AG09319 (cell line): ENCODE data around the gene LPP.

Source experiments
- DNase-seq: peaks from one replicate; pipeline ENCODE4 v3.0.0-alpha.2; 2010; ENCODE audit warnings: low read depth; ENCODE audit errors: extremely low read depth
- TF ChIP-seq, protein P1 (sequence below): IDR thresholded peaks from 2 replicates; pipeline ENCODE4 v1.5.1; 2011; ENCODE audit warnings: low read depth, mild to moderate bottlenecking, inconsistent platforms, low read length, moderate library complexity

The LPP gene

DNA sequence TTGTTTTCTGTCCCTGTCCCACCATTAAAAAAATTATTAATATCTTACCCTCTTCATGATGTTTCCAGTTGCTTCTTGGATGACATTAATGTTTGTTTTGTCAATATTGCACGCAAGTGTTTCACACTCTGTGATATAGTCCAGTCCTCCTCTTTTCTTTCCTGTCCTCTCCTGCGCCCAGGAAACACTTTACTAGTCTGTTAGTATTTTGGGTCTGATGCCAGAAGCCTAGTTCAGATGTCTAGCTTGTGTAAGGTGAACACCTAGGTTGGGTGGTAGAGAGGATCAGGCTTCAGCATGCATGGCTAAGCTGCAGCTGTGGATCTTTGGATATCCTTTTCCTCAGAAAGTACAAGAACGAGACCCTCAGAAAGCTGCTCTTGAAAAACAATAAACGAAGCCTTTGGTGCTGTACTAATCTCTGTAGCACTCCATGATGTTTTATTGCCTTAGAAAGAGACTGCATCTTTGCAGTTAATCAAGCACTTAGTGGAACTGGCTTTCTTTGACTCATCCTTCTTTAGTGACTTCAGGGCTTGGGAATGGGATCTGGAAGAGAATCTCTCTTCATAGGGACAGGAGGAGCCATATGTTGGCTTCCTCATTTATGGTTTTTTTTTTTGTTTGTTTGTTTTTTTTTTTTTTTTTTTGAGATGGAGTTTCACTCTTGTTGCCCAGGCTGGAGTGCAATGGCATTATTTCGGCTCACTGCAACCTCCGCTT is 253.4 kb downstream of the LPP start:
- TF ChIP-seq, protein P1, sequence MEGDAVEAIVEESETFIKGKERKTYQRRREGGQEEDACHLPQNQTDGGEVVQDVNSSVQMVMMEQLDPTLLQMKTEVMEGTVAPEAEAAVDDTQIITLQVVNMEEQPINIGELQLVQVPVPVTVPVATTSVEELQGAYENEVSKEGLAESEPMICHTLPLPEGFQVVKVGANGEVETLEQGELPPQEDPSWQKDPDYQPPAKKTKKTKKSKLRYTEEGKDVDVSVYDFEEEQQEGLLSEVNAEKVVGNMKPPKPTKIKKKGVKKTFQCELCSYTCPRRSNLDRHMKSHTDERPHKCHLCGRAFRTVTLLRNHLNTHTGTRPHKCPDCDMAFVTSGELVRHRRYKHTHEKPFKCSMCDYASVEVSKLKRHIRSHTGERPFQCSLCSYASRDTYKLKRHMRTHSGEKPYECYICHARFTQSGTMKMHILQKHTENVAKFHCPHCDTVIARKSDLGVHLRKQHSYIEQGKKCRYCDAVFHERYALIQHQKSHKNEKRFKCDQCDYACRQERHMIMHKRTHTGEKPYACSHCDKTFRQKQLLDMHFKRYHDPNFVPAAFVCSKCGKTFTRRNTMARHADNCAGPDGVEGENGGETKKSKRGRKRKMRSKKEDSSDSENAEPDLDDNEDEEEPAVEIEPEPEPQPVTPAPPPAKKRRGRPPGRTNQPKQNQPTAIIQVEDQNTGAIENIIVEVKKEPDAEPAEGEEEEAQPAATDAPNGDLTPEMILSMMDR: no peak
- DNase-seq: no peak

- TF ChIP-seq, protein P1: no peak
- DNase-seq: no peak
Observed at GRCh38 chr3:188408831-188409230, 254.9 kb downstream of the LPP start.

DNA sequence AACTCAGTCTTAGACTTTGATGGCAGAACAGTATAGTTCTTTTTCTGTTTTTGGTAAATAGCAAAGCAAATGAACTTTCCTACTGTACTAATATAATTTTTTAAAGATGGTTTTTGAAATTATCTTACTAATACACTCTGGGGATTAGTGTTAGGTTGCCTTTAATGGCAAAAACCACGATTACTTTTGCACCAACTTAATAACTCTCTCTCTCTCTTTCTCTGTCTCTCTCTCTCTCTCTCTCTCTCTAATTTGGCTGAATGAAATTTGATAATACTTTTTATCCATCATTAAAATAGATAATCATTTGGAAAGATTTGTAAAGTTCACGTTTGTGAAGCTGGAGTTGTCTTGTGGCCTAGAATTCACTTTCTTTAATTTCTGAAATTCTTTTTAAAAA is 257.8 kb downstream of the LPP start:
- TF ChIP-seq, protein P1: no peak
- no peak for DNase-seq

DNA sequence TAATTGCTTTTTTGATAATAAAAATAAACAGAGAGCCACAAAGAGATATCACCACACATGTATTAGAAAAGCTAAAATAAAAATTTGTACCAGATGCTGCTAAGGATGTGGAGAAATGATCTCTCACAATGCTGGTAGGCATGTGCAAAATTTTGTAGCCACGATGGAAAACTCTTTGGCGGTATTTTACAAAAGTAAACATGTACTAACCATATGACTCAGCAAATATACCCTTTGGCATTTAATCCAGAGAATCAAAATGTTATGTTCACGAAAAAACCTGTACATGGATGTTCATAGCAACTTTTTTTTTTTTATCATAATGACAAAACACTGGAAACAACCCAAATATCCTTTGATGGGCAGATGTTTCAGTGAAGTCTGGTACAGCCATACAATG is 261.2 kb downstream of the LPP start:
- no peak for DNase-seq
- TF ChIP-seq, protein P1: no peak

DNA sequence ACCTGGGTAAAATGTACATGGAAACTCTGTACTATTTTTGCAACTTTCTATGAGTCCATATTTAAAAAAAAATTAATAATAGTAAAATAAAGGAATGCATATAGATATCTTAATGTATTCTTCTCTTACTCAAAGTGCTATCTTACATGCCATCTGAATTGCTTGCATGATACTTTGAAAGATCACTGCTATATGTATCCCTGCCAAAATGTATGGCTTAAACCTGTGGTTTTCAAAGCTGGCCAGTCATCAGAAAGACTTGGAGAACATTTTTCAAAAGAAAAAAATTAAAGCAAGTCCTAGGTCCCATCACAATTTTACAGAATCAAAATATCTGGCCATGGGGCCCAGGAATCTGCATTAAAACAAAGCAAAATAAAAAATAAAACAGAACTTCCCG is 262.1 kb downstream of the LPP start:
- no peak for DNase-seq
- TF ChIP-seq, protein P1: no peak

DNA sequence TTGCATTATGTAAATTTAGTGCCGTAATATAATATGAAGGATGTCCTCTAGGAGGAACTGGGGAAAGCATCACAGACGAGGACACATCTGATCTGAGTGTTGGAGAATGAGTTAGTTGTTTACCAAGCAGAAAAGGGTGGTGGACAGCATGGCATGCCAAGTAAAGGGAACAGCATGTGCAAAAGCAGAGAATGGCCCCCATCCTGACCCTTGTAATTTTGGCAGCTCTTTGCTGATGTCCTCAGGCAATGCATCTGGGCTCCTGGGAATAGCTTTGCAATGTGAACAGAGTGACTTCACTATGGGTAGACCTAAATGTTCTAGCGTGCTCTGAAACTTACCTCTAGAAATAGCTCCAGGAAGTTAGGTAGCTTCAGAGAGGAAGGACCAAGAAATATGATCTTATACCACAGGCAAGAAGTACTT is 263.3 kb downstream of the LPP start:
- TF ChIP-seq, protein P1: no peak
- DNase-seq: no peak

GRCh38 chr3:188417766-188418165 is 263.8 kb downstream of the LPP start:
- no peak for DNase-seq
- TF ChIP-seq, protein P1: no peak
